Measurements from ENCODE around the gene TCEA2.

Gene TCEA2

GRCh38 chr20:64067733-64068307, 4.8 kb downstream of the TCEA2 start:
- no peak for DNase-seq

- no peak for DNase-seq
These were observed 5.6 kb downstream of the TCEA2 start for GRCh38 chr20:64068386-64069208.

GRCh38 chr20:64069209-64069613, 6.2 kb downstream of the TCEA2 start:
- DNase-seq = no peak

- DNase-seq = no peak
These were observed 6.7 kb downstream of the TCEA2 start for GRCh38 chr20:64069614-64070243.

- no peak for DNase-seq
These were observed 7.4 kb downstream of the TCEA2 start for GRCh38 chr20:64070244-64070993.

GRCh38 chr20:64071341-64072332, 8.6 kb downstream of the TCEA2 start:
- DNase-seq = no peak

- DNase-seq = no peak
These were observed 9.6 kb downstream of the TCEA2 start for GRCh38 chr20:64072498-64073063.

GRCh38 chr20:64073476-64074183, 10.6 kb downstream of the TCEA2 start:
- DNase-seq = no peak

GRCh38 chr20:64074184-64074789, 11.3 kb downstream of the TCEA2 start:
- no peak for DNase-seq

- no peak for DNase-seq
These were observed 12.0 kb downstream of the TCEA2 start for GRCh38 chr20:64074963-64075362.

- no peak for DNase-seq
These were observed 12.6 kb downstream of the TCEA2 start for GRCh38 chr20:64075556-64075955.

GRCh38 chr20:64076061-64076997, 13.3 kb downstream of the TCEA2 start:
- DNase-seq = no peak

- no peak for DNase-seq
These were observed 14.1 kb downstream of the TCEA2 start for GRCh38 chr20:64077094-64077493.

- DNase-seq = no peak
These were observed 14.5 kb downstream of the TCEA2 start for GRCh38 chr20:64077541-64077875.

GRCh38 chr20:64077876-64078551, 15.0 kb downstream of the TCEA2 start:
- no peak for DNase-seq

- no peak for DNase-seq
These were observed 15.9 kb downstream of the TCEA2 start for GRCh38 chr20:64078934-64079272.

- no peak for DNase-seq
These were observed 16.4 kb downstream of the TCEA2 start, which contains the start of gene RGS19 for GRCh38 chr20:64079273-64080012. Gene RGS19 (minus strand): TSS chr20:64079518. CDS start chr20:64076886, 2,632 bp downstream.
